ENCODE measurements around the gene UBE2V1.
"Not testable (repeated sequence)": the region's sequence is repeated elsewhere in the genome, so short reads cannot be mapped to it uniquely, and the experiment has no call there.

Gene UBE2V1

GRCh38 chr20:50112512-50113419 is at the start of gene UBE2V1:
Gene UBE2V1, minus strand, starts transcription at chr20:50113150. Its CDS starts 22 bp downstream, at chr20:50113128.
- peak; percentile 52 for TF ChIP-seq CTCF (IDR thresholded peaks at IDR 0.05; ENCODE audit: low read depth, low read length)
- DNase-seq (ENCODE audit: low read depth, low spot score), result peak; percentile 92
- H3K4me3 ChIP-seq (ENCODE audit: low read depth, low read length), result peak within 1 kb of the TSS; percentile 94
- in situ Hi-C loops (cut with HindIII; ENCODE audit: low sequenced_read_pairs), result no loop called here

GRCh38 chr20:50161494-50161893 is 48.5 kb upstream of the UBE2V1 start:
- in situ Hi-C loops (cut with HindIII; ENCODE audit: low sequenced_read_pairs); DNase-seq (ENCODE audit: low read depth, low spot score): not testable (repeated sequence)

GRCh38 chr20:50153500-50154377 is 40.8 kb upstream of the UBE2V1 start, which contains the start of gene PEDS1:
Gene PEDS1, minus strand, starts transcription at chr20:50153723. Its CDS starts 86 bp downstream, at chr20:50153637.
- H3K4me3 ChIP-seq (ENCODE audit: low read depth, low read length), result peak within 1 kb of the TSS; percentile 73
- DNase-seq (ENCODE audit: low read depth, low spot score), result peak; percentile 90
- no peak for TF ChIP-seq CTCF (IDR thresholded peaks at IDR 0.05; ENCODE audit: low read depth, low read length)
- in situ Hi-C loops (cut with HindIII; ENCODE audit: low sequenced_read_pairs), result no loop called here

More at GRCh38 chr20:50161494-50161893, 48.5 kb upstream of the UBE2V1 start:
- H3K4me3 ChIP-seq (ENCODE audit: low read depth, low read length), result not testable (repeated sequence)

- no peak for TF ChIP-seq CTCF (IDR thresholded peaks at IDR 0.05; ENCODE audit: low read depth, low read length)
- no peak for DNase-seq (ENCODE audit: low read depth, low spot score)
- in situ Hi-C loops (cut with HindIII; ENCODE audit: low sequenced_read_pairs), result no loop called here
- H3K4me3 ChIP-seq (ENCODE audit: low read depth, low read length), result peak overlapping the region; percentile 73
Observed at GRCh38 chr20:50153153-50153499, 40.2 kb upstream of the UBE2V1 start.

GRCh38 chr20:50152394-50153152 is 39.6 kb upstream of the UBE2V1 start:
- DNase-seq (ENCODE audit: low read depth, low spot score), result no peak
- in situ Hi-C loops (cut with HindIII; ENCODE audit: low sequenced_read_pairs), result no loop called here
- H3K4me3 ChIP-seq (ENCODE audit: low read depth, low read length), result peak overlapping the region; percentile 73
- no peak for TF ChIP-seq CTCF (IDR thresholded peaks at IDR 0.05; ENCODE audit: low read depth, low read length)

GRCh38 chr20:50151034-50151743 is 38.2 kb upstream of the UBE2V1 start:
- TF ChIP-seq CTCF (IDR thresholded peaks at IDR 0.05; ENCODE audit: low read depth, low read length), result no peak
- no peak overlapping the region for H3K4me3 ChIP-seq (ENCODE audit: low read depth, low read length)
- in situ Hi-C loops (cut with HindIII; ENCODE audit: low sequenced_read_pairs), result no loop called here
- DNase-seq (ENCODE audit: low read depth, low spot score), result no peak
